Effector CD4-positive, alpha-beta T cell (primary cell): ENCODE measurements around the gene ALG14.
"Not testable (repeated sequence)": the region's sequence is repeated elsewhere in the genome, so short reads cannot be mapped to it uniquely, and the experiment has no call there.

Experiments used
- DNase-seq: peaks from one replicate; pipeline ENCODE4 v3.0.0-alpha.2; 2020

Gene ALG14

GRCh38 chr1:95005584-95005983 is 67.2 kb downstream of the ALG14 start:
- no peak for DNase-seq

- DNase-seq: no peak
These were observed 68.7 kb downstream of the ALG14 start for GRCh38 chr1:95004013-95004412.

GRCh38 chr1:95003433-95003738 is 69.4 kb downstream of the ALG14 start:
- DNase-seq: no peak

- DNase-seq: no peak
These were observed 70.0 kb downstream of the ALG14 start for GRCh38 chr1:95002540-95003432.

GRCh38 chr1:95002164-95002539 is 70.6 kb downstream of the ALG14 start:
- no peak for DNase-seq

GRCh38 chr1:94999456-95000131 is 73.2 kb downstream of the ALG14 start:
- DNase-seq: no peak

- no peak for DNase-seq
These were observed 74.0 kb downstream of the ALG14 start for GRCh38 chr1:94998748-94999147.

GRCh38 chr1:94998114-94998513 is 74.6 kb downstream of the ALG14 start:
- no peak for DNase-seq

GRCh38 chr1:94995536-94995935 is 77.2 kb downstream of the ALG14 start:
- DNase-seq: not testable (repeated sequence)

- no peak for DNase-seq
These were observed 77.9 kb downstream of the ALG14 start for GRCh38 chr1:94994805-94995204.

GRCh38 chr1:94993931-94994645 is 78.7 kb downstream of the ALG14 start:
- DNase-seq: no peak

GRCh38 chr1:94992863-94993563 is 79.7 kb downstream of the ALG14 start:
- no peak for DNase-seq

GRCh38 chr1:94992161-94992560 is 80.6 kb downstream of the ALG14 start:
- no peak for DNase-seq

- no peak for DNase-seq
These were observed 82.8 kb downstream of the ALG14 start for GRCh38 chr1:94989911-94990473.

- DNase-seq: no peak
These were observed 83.4 kb downstream of the ALG14 start for GRCh38 chr1:94989398-94989797.

- no peak for DNase-seq
These were observed 84.4 kb downstream of the ALG14 start for GRCh38 chr1:94988356-94988755.

- DNase-seq: no peak
These were observed 86.0 kb downstream of the ALG14 start for GRCh38 chr1:94986783-94987182.

GRCh38 chr1:94983171-94983739 is 89.5 kb downstream of the ALG14 start:
- no peak for DNase-seq

- no peak for DNase-seq
These were observed 90.4 kb downstream of the ALG14 start for GRCh38 chr1:94982398-94982797.

GRCh38 chr1:94981575-94981973 is 91.2 kb downstream of the ALG14 start:
- DNase-seq: no peak

GRCh38 chr1:94980582-94981574 is 91.9 kb downstream of the ALG14 start:
- DNase-seq: no peak
